ENCODE data around the gene PARD6B. TPM values are rescaled to one million over a fixed set of nuclear protein-coding genes. Genes with fewer than 3 reads are reported as not detected.

The PARD6B gene
- total and polyA plus RNA-seq, 2 of the 13 experiments (the other 11 are each of a cell fraction or from before 2014, with no cell fraction given), result 6.9 to 22.2 TPM

- TF ChIP-seq ZFP82 (CRISPR knock-in tag; IDR thresholded peaks at IDR 0.05; ENCODE audit: borderline replicate concordance), result no peak
- TF ChIP-seq GLI4 (CRISPR knock-in tag; IDR thresholded peaks at IDR 0.05; ENCODE audit: borderline replicate concordance), result no peak
- peak; percentile 79; the same call in 1 of the 2 replicates for TF ChIP-seq ZKSCAN8 (CRISPR knock-in tag; IDR thresholded peaks at IDR 0.05; ENCODE audit: borderline replicate concordance)
- no peak for TF ChIP-seq ZNF10 (CRISPR knock-in tag; IDR thresholded peaks at IDR 0.05; ENCODE audit: borderline replicate concordance, low read depth)
- TF ChIP-seq SOX13 (IDR thresholded peaks at IDR 0.05), result no peak
- peak in 1 of 2 experiments; percentile 49; a peak in 2 of 4 replicates for TF ChIP-seq SOX13 (CRISPR knock-in tag; conservative IDR thresholded peaks at IDR 0.05 in 1 of 2, IDR thresholded peaks at IDR 0.05 in 1 of 2)
- TF ChIP-seq BCLAF1 (IDR thresholded peaks at IDR 0.05), result no peak
- TF ChIP-seq KMT2A (CRISPR knock-in tag; IDR thresholded peaks at IDR 0.05), result no peak
- peak; percentile 34; the same call in 1 of the 2 replicates for TF ChIP-seq ZBTB25 (CRISPR knock-in tag; IDR thresholded peaks at IDR 0.05)
- TF ChIP-seq TRIM24 (CRISPR knock-in tag; IDR thresholded peaks at IDR 0.05), result no peak
- peak; percentile 82 for TF ChIP-seq MIXL1 (CRISPR knock-in tag; IDR thresholded peaks at IDR 0.05)
- 0 out of 2 replicates have a peak, but pooled peaks have one; percentile 18 for TF ChIP-seq UBTF (CRISPR knock-in tag; IDR thresholded peaks at IDR 0.05)
- no peak for TF ChIP-seq ZBTB26 (CRISPR knock-in tag; IDR thresholded peaks at IDR 0.05; ENCODE audit: borderline replicate concordance)
- no peak for TF ChIP-seq PREB (CRISPR knock-in tag; IDR thresholded peaks at IDR 0.05)
- peak; percentile 77; the same call in 1 of the 2 replicates for TF ChIP-seq GATAD2A (CRISPR knock-in tag; IDR thresholded peaks at IDR 0.05)
- no peak; the same call in 1 of the 2 replicates for TF ChIP-seq PHF21A (CRISPR knock-in tag; IDR thresholded peaks at IDR 0.05)
- TF ChIP-seq PLSCR1 (CRISPR knock-in tag; IDR thresholded peaks at IDR 0.05; ENCODE audit: borderline replicate concordance), result no peak
- TF ChIP-seq SOX5 (CRISPR knock-in tag; IDR thresholded peaks at IDR 0.05; ENCODE audit: borderline replicate concordance), result peak; percentile 24; the same call in 1 of the 2 replicates
- TF ChIP-seq ONECUT2 (CRISPR knock-in tag; IDR thresholded peaks at IDR 0.05), result 0 out of 2 replicates have a peak, but pooled peaks have one; percentile 49
These were observed 56.9 kb downstream of the PARD6B start (continued) for GRCh38 chr20:50788045-50788991.

All from HepG2 (cell line).